GM10248 (cell line): ENCODE data around the gene TUBB6.
A peak's percentile ranks its signal among the peaks of the same experiment; 100 is the strongest.

Experiments used
- CTCF ChIA-PET: fragments of 300-600 bp; sonication (Branson Sonifier 250); formaldehyde crosslinking; extraction: SDS; loops from one replicate; lab custom pipeline; 2021; ENCODE audit warnings: antibody characterized with exemption; lab: Yijun Ruan, JAX
- POLR2A ChIA-PET: fragments of 350-650 bp; sonication (Branson Sonifier 250); formaldehyde crosslinking; extraction: SDS; loops from one replicate; lab custom pipeline; 2020; ENCODE audit warnings: antibody characterized with exemption; lab: Yijun Ruan, JAX
- DNase-seq: peaks from one replicate; pipeline ENCODE4 v3.0.0; 2012; ENCODE audit errors: extremely low spot score
- CTCF ChIP-seq: IDR thresholded peaks from 2 replicates; pipeline ENCODE4 v1.5.1; 2012; ENCODE audit warnings: mild to moderate bottlenecking, low read depth; ENCODE audit errors: extremely low read depth, missing control alignments, control extremely low read depth

The TUBB6 gene

GRCh38 chr18:12274793-12275192 lies 33.2 kb upstream of the TUBB6 start:
- no peak for DNase-seq
- POLR2A ChIA-PET = no interaction called here
- CTCF ChIA-PET = interaction anchor here (0.8 to 1.4 kb wide), 3 partner anchors 9 to 53 kb away, joined by 3 to 4 read pairs (median 4); no protein-coding TSS in a partner anchor
- no peak for TF ChIP-seq CTCF

- ChIA-PET POLR2A (no interaction called here), CTCF (no interaction called here)
- DNase-seq = no peak
- no peak for TF ChIP-seq CTCF
Observed at GRCh38 chr18:12276736-12277554, 31.1 kb upstream of the TUBB6 start.

GRCh38 chr18:12278215-12278671 lies 29.8 kb upstream of the TUBB6 start:
- POLR2A ChIA-PET = no interaction called here
- no peak for DNase-seq
- TF ChIP-seq CTCF = peak; percentile 30
- CTCF ChIA-PET = no interaction called here

- CTCF ChIA-PET = interaction anchor here (0.8 to 1.4 kb wide), 3 partner anchors 16 to 172 kb away, joined by 3 read pairs; no protein-coding TSS in a partner anchor
- TF ChIP-seq CTCF = no peak
- POLR2A ChIA-PET = no interaction called here
- no peak for DNase-seq
Observed at GRCh38 chr18:12278741-12279682, 29.0 kb upstream of the TUBB6 start.

- CTCF ChIA-PET = interaction anchor here (1.3 to 5.4 kb wide), 3 partner anchors 8 to 171 kb away, joined by 3 to 35 read pairs (median 3); no protein-coding TSS in a partner anchor
Observed at GRCh38 chr18:12279781-12280531, 28.1 kb upstream of the TUBB6 start.

More at GRCh38 chr18:12279781-12280531, 28.1 kb upstream of the TUBB6 start:
- TF ChIP-seq CTCF = no peak
- DNase-seq = no peak
- POLR2A ChIA-PET = no interaction called here
